ENCODE data around the gene QTRT2. TPM values are rescaled to one million over a fixed set of nuclear protein-coding genes. Genes with fewer than 3 reads are reported as not detected.

QTRT2 gene
- total RNA-seq, 4 donors from 2014 or later: 9.4 to 29.1 (median 21.3) TPM

Other genes starting within 250 kb of the QTRT2 start
- gene GRAMD1C, start 217.9 kb upstream of the QTRT2 start, total RNA-seq: 1 to 10 TPM in 2 of 4 donors, under 1 TPM in 1, not detected in 1; 0.54 to 3.6 (median 1.4) TPM
- 1 to 10 TPM; 1.2 to 4.4 (median 2.2) TPM for gene ZDHHC23, start 108.7 kb upstream of the QTRT2 start, total RNA-seq
- gene CCDC191, start 211 bp upstream of the QTRT2 start, total RNA-seq: 1 to 10 TPM; 3.5 to 7.9 (median 4.6) TPM
- gene DRD3, start 122.3 kb downstream of the QTRT2 start, total RNA-seq: not detected
- gene ZNF80, start 180.8 kb downstream of the QTRT2 start, total RNA-seq: not detected
- 1 to 10 TPM in 1 of 4 donors, under 1 TPM in 2, not detected in 1; 0.08 to 1.1 (median 0.27) TPM for gene TIGIT, start 237.3 kb downstream of the QTRT2 start, total RNA-seq